DMS 273 (cell line): ENCODE data around the gene GNA12.
"Not testable (repeated sequence)": the region's sequence is repeated elsewhere in the genome, so short reads cannot be mapped to it uniquely, and the experiment has no call there.

Experiments used
- DNase-seq: peaks from one replicate; lab custom pipeline; 2025; ENCODE audit not compliant: unreplicated experiment; lab: John Stamatoyannopoulos, UW

Gene GNA12

GRCh38 chr7:2732388-2732787 lies 111.7 kb downstream of the GNA12 start:
- DNase-seq, result no peak

- DNase-seq, result no peak
Measured at GRCh38 chr7:2730846-2731770, 113.0 kb downstream of the GNA12 start.

- DNase-seq, result no peak
Measured at GRCh38 chr7:2729893-2730716, 114.0 kb downstream of the GNA12 start.

- DNase-seq, result no peak
Measured at GRCh38 chr7:2729031-2729892, 114.8 kb downstream of the GNA12 start.

GRCh38 chr7:2728316-2729030 lies 115.6 kb downstream of the GNA12 start:
- no peak for DNase-seq

GRCh38 chr7:2727206-2727605 lies 116.9 kb downstream of the GNA12 start:
- DNase-seq, result not testable (repeated sequence)

GRCh38 chr7:2726316-2727018 lies 117.6 kb downstream of the GNA12 start:
- DNase-seq, result no peak

- no peak for DNase-seq
Measured at GRCh38 chr7:2725178-2726105, 118.7 kb downstream of the GNA12 start.

GRCh38 chr7:2724453-2725177 lies 119.5 kb downstream of the GNA12 start:
- DNase-seq, result no peak

GRCh38 chr7:2724036-2724435 lies 120.1 kb downstream of the GNA12 start:
- not testable (repeated sequence) for DNase-seq

- DNase-seq, result no peak
Measured at GRCh38 chr7:2723138-2723850, 120.8 kb downstream of the GNA12 start.

GRCh38 chr7:2722591-2722990 lies 121.5 kb downstream of the GNA12 start:
- DNase-seq, result no peak

- no peak for DNase-seq
Measured at GRCh38 chr7:2721842-2722241, 122.3 kb downstream of the GNA12 start.

- no peak for DNase-seq
Measured at GRCh38 chr7:2720024-2720423, 124.1 kb downstream of the GNA12 start.

- peak; percentile 88 for DNase-seq
Measured at GRCh38 chr7:2719007-2719406, 125.1 kb downstream of the GNA12 start.

- no peak for DNase-seq
Measured at GRCh38 chr7:2718296-2718965, 125.7 kb downstream of the GNA12 start.
